ENCODE results near the gene ENOX2. TPM values are rescaled to one million over a fixed set of nuclear protein-coding genes. Genes with fewer than 3 reads are reported as not detected.

ENOX2 gene
- total RNA-seq, 1 donor from 2014 or later: 12.7 TPM

GRCh38 chrX:130885996-130886395, 17.0 kb downstream of the ENOX2 start:
- intact Hi-C loops (cut with micrococcal nuclease): no loop called here

- intact Hi-C loops (cut with micrococcal nuclease): no loop called here
These were observed 17.5 kb downstream of the ENOX2 start for GRCh38 chrX:130885508-130885907.

GRCh38 chrX:130884627-130885026, 18.4 kb downstream of the ENOX2 start:
- intact Hi-C loops (cut with micrococcal nuclease): no loop called here

GRCh38 chrX:130879869-130880268, 23.1 kb downstream of the ENOX2 start:
- intact Hi-C loops (cut with micrococcal nuclease): no loop called here

GRCh38 chrX:130878350-130879341, 24.4 kb downstream of the ENOX2 start:
- intact Hi-C loops (cut with micrococcal nuclease): no loop called here

GRCh38 chrX:130877892-130878341, 25.1 kb downstream of the ENOX2 start:
- intact Hi-C loops (cut with micrococcal nuclease): no loop called here

GRCh38 chrX:130876226-130876625, 26.8 kb downstream of the ENOX2 start:
- intact Hi-C loops (cut with micrococcal nuclease): no loop called here

GRCh38 chrX:130874751-130875150, 28.3 kb downstream of the ENOX2 start:
- intact Hi-C loops (cut with micrococcal nuclease): no loop called here

- intact Hi-C loops (cut with micrococcal nuclease): no loop called here
These were observed 33.8 kb downstream of the ENOX2 start for GRCh38 chrX:130869239-130869638.

- intact Hi-C loops (cut with micrococcal nuclease): no loop called here
These were observed 41.5 kb downstream of the ENOX2 start for GRCh38 chrX:130861462-130861861.

- intact Hi-C loops (cut with micrococcal nuclease): no loop called here
These were observed 45.8 kb downstream of the ENOX2 start for GRCh38 chrX:130857207-130857606.

GRCh38 chrX:130851569-130851968, 51.4 kb downstream of the ENOX2 start:
- intact Hi-C loops (cut with micrococcal nuclease): no loop called here

GRCh38 chrX:130848763-130849162, 54.2 kb downstream of the ENOX2 start:
- intact Hi-C loops (cut with micrococcal nuclease): no loop called here

GRCh38 chrX:130846746-130847145, 56.3 kb downstream of the ENOX2 start:
- intact Hi-C loops (cut with micrococcal nuclease): no loop called here

GRCh38 chrX:130841776-130842175, 61.2 kb downstream of the ENOX2 start:
- intact Hi-C loops (cut with micrococcal nuclease): no loop called here

- intact Hi-C loops (cut with micrococcal nuclease): no loop called here
These were observed 62.7 kb downstream of the ENOX2 start for GRCh38 chrX:130840345-130840744.

- intact Hi-C loops (cut with micrococcal nuclease): no loop called here
These were observed 66.6 kb downstream of the ENOX2 start for GRCh38 chrX:130836447-130836846.

- intact Hi-C loops (cut with micrococcal nuclease): no loop called here
These were observed 68.2 kb downstream of the ENOX2 start for GRCh38 chrX:130834830-130835229.

GRCh38 chrX:130834149-130834548, 68.9 kb downstream of the ENOX2 start:
- intact Hi-C loops (cut with micrococcal nuclease): no loop called here

- intact Hi-C loops (cut with micrococcal nuclease): no loop called here
These were observed 71.7 kb downstream of the ENOX2 start for GRCh38 chrX:130831347-130831722.

GRCh38 chrX:130830599-130831346, 72.2 kb downstream of the ENOX2 start:
- intact Hi-C loops (cut with micrococcal nuclease): no loop called here
